AG04449 (cell line): ENCODE data around the gene SLIT3.

Experiments used
- CTCF ChIA-PET: fragments of 350-600 bp; formaldehyde crosslinking; extraction: SDS; loops from one replicate; lab custom pipeline; 2021; ENCODE audit warnings: antibody characterized with exemption; lab: Yijun Ruan, JAX
- POLR2A ChIA-PET: fragments of 400-600, 350-600 bp; formaldehyde crosslinking; extraction: SDS; loops from one replicate; lab custom pipeline; 2020; ENCODE audit warnings: antibody characterized with exemption, inconsistent platforms; lab: Yijun Ruan, JAX
- DNase-seq: peaks from one replicate; pipeline ENCODE4 v3.0.0-alpha.2; 2010; ENCODE audit warnings: low read depth, low spot score
- H3K4me3 ChIP-seq: 2 replicates; pipeline ENCODE4 v1.5.1; 2011; ENCODE audit warnings: low read depth, mild to moderate bottlenecking, control low read depth, low read length
- TF ChIP-seq, protein P1 (sequence below): IDR thresholded peaks from one replicate; pipeline ENCODE4 v1.5.1; 2011; ENCODE audit warnings: mild to moderate bottlenecking, moderate library complexity, low read length, control low read depth, inconsistent platforms; ENCODE audit not compliant: insufficient read depth; ENCODE audit errors: missing control alignments

Gene SLIT3

DNA sequence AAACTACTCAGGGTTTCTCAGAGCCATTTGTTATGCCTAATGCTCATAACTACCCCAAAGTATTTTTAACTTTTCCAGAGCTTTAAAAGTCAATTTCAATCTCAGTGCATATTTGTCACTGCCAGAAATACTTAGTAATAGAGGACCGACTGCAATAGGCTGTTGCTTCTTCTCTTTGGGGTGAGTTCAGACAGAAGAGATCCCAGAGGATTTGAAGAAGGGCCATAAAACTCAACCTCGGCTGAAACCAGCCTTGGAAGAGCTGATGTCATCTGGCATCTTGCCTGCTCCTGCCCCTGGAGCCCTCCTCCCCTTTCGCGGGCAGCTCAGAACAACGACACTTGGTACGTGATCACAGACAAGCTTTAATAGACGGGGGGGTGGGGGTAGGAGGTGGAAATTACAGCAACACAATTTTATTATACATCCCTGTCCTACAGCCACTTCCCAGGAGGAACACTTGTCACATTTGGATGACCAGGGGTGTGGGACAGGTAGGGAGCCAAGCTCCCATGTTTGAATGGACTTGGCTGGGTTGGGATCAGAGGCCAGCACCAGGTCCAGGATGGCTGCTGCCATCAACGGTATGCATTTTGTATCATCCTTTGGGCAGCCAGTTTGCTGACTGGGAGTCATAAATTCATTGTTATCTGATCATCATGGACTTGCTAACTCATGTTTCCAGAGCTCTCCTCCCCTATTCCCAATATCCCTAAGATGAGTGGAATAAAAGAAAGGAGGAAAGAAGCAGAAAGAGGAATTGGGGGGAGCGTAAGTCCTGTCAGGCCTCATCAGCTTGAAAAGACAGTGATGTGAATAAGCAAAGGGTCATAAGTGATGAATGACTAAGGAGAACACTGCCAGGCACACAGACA, 535.2 kb downstream of the SLIT3 start:
- no peak overlapping the region for H3K4me3 ChIP-seq
- DNase-seq = peak; percentile 46
- TF ChIP-seq, protein P1, sequence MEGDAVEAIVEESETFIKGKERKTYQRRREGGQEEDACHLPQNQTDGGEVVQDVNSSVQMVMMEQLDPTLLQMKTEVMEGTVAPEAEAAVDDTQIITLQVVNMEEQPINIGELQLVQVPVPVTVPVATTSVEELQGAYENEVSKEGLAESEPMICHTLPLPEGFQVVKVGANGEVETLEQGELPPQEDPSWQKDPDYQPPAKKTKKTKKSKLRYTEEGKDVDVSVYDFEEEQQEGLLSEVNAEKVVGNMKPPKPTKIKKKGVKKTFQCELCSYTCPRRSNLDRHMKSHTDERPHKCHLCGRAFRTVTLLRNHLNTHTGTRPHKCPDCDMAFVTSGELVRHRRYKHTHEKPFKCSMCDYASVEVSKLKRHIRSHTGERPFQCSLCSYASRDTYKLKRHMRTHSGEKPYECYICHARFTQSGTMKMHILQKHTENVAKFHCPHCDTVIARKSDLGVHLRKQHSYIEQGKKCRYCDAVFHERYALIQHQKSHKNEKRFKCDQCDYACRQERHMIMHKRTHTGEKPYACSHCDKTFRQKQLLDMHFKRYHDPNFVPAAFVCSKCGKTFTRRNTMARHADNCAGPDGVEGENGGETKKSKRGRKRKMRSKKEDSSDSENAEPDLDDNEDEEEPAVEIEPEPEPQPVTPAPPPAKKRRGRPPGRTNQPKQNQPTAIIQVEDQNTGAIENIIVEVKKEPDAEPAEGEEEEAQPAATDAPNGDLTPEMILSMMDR = no peak
- ChIA-PET CTCF (interaction anchor here (1.5 kb wide), 1 partner anchor 18 kb away, joined by 4 read pairs; no protein-coding TSS in a partner anchor), POLR2A (no interaction called here)

DNA sequence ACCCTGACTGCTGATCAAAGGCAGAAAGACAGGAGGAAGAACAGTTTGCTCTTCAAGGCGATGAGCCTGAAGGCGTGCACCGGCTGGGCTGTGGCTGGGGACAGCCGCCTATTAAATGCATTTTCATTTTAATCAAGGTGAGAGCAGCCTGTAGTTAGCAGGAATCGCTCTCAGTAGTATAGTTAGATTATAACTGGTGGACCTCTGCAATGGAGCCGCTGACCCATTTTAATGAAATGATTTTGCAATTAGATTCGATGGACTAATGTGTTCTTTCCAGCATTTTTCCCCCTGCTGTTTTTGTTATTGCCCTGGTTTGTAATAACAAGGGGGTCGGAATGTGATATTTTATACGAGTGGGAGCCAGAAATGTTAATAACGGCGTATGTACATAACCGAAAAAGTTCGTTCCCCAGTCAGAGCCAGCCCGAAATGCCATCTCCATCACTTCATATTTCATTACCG, 535.8 kb downstream of the SLIT3 start:
- ChIA-PET POLR2A (no interaction called here), CTCF (interaction anchor here (1.5 kb wide), 1 partner anchor 17 kb away, joined by 4 read pairs; no protein-coding TSS in a partner anchor)
- DNase-seq = no peak
- TF ChIP-seq, protein P1 = no peak
- no peak overlapping the region for H3K4me3 ChIP-seq

DNA sequence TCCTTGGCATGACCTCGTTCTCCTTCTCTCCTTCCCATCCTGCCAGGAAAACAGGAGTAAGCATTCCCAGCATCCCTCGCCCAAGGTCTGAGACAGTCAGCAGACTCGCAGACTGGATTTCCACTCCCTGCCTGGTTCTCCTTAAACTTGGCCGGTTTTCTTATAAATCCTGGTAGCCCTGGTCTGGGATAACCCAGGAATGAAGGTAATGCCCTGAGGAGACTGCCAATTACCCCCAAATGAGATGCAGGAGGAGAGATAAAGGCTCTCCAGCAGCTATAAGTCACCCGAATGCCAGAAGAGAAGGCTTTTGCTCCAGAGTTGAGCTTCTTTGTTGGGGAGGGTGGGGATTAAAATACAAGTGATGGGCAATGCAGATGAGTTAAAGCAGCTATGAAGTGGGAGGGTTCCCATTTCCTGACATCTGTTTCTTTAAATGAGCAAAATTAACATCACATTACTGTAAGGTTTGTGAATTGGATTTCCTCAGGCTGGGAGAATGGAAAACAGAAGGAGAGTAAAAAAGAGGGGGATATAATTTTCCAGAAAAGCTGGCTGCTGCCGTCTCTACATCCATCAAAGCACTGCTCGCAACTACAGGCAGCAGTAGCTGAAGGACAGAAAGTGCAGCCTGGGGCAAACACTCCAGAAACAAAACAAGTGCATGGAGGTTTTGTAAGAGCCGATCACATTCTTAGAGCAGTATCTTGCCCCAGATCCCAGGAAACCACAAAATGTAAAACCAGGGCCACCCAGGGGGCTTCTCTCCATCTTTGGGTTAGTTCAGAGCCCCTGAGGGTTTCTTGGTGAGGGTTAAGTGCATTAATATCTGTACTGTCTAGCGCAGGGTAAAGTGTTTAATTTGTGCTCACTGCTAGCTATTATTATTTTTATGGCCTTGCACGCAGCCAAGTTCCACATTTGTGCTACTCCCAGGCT, 544.2 kb downstream of the SLIT3 start:
- DNase-seq = no peak
- no peak overlapping the region for H3K4me3 ChIP-seq
- TF ChIP-seq, protein P1 = no peak
- ChIA-PET CTCF (no interaction called here), POLR2A (no interaction called here)

DNA sequence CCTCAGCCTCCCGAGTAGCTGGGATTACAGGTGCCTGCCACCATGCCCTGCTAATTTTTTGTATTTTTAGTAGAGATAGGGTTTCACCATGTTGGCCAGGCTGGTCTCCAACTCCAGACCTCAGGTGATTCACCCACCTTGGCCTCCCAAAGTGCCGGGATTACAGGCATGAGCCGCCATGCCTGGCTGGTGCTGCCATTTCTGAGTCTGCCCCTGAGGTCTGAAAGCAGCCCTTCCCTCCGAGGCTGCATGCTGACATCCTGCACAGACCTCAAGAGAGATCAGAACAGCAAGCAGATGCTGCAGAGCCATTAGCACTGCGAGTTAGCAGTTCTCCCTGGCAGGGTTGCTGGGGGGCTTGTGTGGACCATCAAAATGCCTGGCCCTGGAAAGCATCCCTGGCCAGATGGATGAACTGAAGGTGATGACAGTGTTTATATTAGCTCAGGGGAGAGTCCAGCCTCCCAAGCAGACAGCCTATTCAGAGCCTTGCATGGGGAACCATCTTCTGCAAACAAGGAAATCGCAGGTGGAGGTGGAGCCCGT, 545.3 kb downstream of the SLIT3 start:
- TF ChIP-seq, protein P1 = no peak
- ChIA-PET CTCF (no interaction called here), POLR2A (no interaction called here)
- H3K4me3 ChIP-seq = no peak overlapping the region
- no peak for DNase-seq

DNA sequence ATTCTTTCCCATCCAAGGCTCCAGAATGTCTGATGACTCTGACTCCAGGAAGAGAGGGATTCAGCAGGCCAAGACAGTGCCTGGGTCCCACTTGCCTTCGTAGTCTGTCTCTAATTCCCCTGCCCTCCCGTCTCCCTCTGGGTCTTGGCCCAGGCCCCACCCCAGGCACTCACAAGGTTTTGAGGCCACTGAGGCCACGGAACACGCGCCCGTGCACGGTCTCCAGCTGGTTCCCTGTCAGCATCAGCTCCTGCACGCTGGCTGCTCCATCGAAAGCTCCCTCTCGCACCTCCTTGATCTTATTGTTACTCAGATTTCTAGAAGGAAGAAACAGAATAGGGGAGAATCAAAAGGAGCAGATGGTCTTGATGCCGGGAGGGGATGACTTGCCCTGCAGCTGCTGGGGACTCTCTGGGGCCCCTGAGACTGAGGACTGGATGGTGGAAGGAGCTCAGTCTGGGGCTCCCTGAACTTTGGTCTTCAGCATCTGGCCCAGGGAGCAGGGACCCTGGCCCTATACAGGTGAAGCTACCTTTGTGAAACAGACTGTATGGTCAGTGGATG, 547.2 kb downstream of the SLIT3 start:
- DNase-seq = no peak
- ChIA-PET POLR2A (no interaction called here), CTCF (interaction anchor here (1.3 kb wide), 1 partner anchor 9 kb away, joined by 3 read pairs; no protein-coding TSS in a partner anchor)
- TF ChIP-seq, protein P1 = no peak
- no peak overlapping the region for H3K4me3 ChIP-seq
